ENCODE data around the gene ANKRD40.

- no peak for TF ChIP-seq CTCF (IDR thresholded peaks at IDR 0.05 in 8 of 11, conservative IDR thresholded peaks at IDR 0.05 in 3 of 11)
- TF ChIP-seq POLR2A (IDR thresholded peaks at IDR 0.05), result no peak
Observed at GRCh38 chr17:50687200-50688066, 20.3 kb downstream of the ANKRD40 start.
